Adrenal gland (tissue), 12 donors: Measurements from ENCODE around the gene OR2M7. TPM values are rescaled to one million over a fixed set of nuclear protein-coding genes. Genes with fewer than 3 reads are reported as not detected.

Experiments
- DNase-seq, 7 donors: peaks; one replicate each; pipeline ENCODE4 v3.0.0-alpha.2; 2019 to 2020
- H3K27ac ChIP-seq, 5 donors: fragments of 200-600 bp; sonication (generic) in 4 of 5; 1 replicate in 3 of 5; 2 replicates in 2 of 5; pipeline versions ENCODE4 v1.5.1 to v1.8.0; 2016 to 2020; ENCODE audit warnings: mild to moderate bottlenecking in 1 of 5
- H3K27me3 ChIP-seq: fragments of 200-600 bp; 2 replicates; pipeline ENCODE4 v1.8.0; 2021
- H3K36me3 ChIP-seq, 2 donors: fragments of 200-600 bp; replicated peaks in 1 of 2; 1 replicate in 1 of 2; 2 replicates in 1 of 2; pipeline versions ENCODE4 v1.5.1 to v1.8.0; 2018 to 2022
- H3K4me1 ChIP-seq, 2 donors: fragments of 200-600 bp; replicated peaks in 1 of 2; 1 replicate in 1 of 2; 2 replicates in 1 of 2; pipeline versions ENCODE4 v1.5.1 to v1.8.0; 2018 to 2021
- H3K4me3 ChIP-seq, 4 donors: fragments of 200-600 bp; sonication (generic) in 3 of 4; one replicate each; pipeline ENCODE4 v1.5.1; 2016 to 2018
- H3K9me3 ChIP-seq, 3 donors: fragments of 200-600 bp; sonication (generic) in 1 of 3; replicated peaks in 1 of 3; 1 replicate in 2 of 3; 2 replicates in 1 of 3; pipeline versions ENCODE4 v1.5.1 to v1.8.0; 2016 to 2021
- CTCF ChIP-seq, 6 experiments: fragments of 450-650 bp in 4 of 6; fragments of 200-600 bp in 2 of 6; sonication (generic) in 1 of 6; IDR thresholded peaks; 1 replicate in 5 of 6; 2 replicates in 1 of 6; pipeline versions ENCODE4 v1.5.1 to v1.8.0; 2016 to 2021; ENCODE audit warnings: antibody characterized with exemption in 6 of 6, mild to moderate bottlenecking in 2 of 6, moderate library complexity in 1 of 6
- POLR2A ChIP-seq, 2 donors: fragments of 450-650 bp; IDR thresholded peaks; one replicate each; pipeline ENCODE4 v1.6.1; 2017; ENCODE audit warnings: antibody characterized with exemption in 2 of 2, mild to moderate bottlenecking in 2 of 2, moderate library complexity in 1 of 2
- WGBS, 4 donors: extraction: QIAGEN DNeasy Blood & Tissue Kit in 2 of 4; methylation state at CpG; one replicate each; pipeline versions ENCODE4 v1.1.5 to v1.1.7; 2013 to 2017; 5-methylcytosine and 5-hydroxymethylcytosine counted together
- intact Hi-C, 2 donors: fragments of 100-400 bp; cut with DNase I; formaldehyde crosslinking; loops; one replicate each; pipeline versions ENCODE4 v1.14.1 to v1.15.0; 2022 to 2023
- polyA plus RNA-seq, 3 donors: library from polyadenylated mRNA; stranded (reverse); fragments of 200-250 nt in 2 of 3; fragments of 350-450 nt in 1 of 3; fragmentation: Illumina TruSeq in 1 of 3; extraction: RNeasy Lipid Tissue Mini Kit (QIAGEN cat#74804) in 1 of 3; gene quantifications; one replicate each; pipeline ENCODE4 v1.2.3, GENCODE V29; 2013 to 2014
- total RNA-seq, 9 donors: library from RNA; depleted of rRNA in 4 of 9; stranded (reverse); fragments of >200 nt in 4 of 9; fragments of 120-200 nt in 1 of 9; fragmentation: NEBNext Ultra II Directional in 1 of 9; extraction: Animal tissue kit (Norgen Biotek cat#: 25700) in 1 of 9; gene quantifications; one replicate each; pipeline versions ENCODE4 v1.1.0 to v1.2.4, GENCODE V29; 2013 to 2023
- donor health status: healthy with polysubstance abuse.
- donor health status: Bipolar disorder and iron deficiency.
- donor health status: DM: yes; HTN: yes; CAD: no.
- donor health status: DM: no; HTN: no; CAD: no.
- donor health status: DM: no; HTN: no; CAD: no.
- donor health status: DM: yes; HTN: yes; CAD: no.

The OR2M7 gene
- total and polyA plus RNA-seq, 12 donors: not detected

GRCh38 chr1:248288391-248288790 is 36.0 kb downstream of the OR2M7 start:
- Histone ChIP-seq H3K27me3 (no peaks in the 10 kb centered on the region), H3K27ac (no peak overlapping the region), H3K36me3 (no peaks in the 10 kb centered on the region), H3K4me3 (no peak overlapping the region), H3K4me1 (no peaks in the 10 kb centered on the region), H3K9me3 (no peaks in the 10 kb centered on the region)
- WGBS, 4 donors: 40 to 45% (median 42%) methylated on average over 6 of the region's 6 CpGs
- no peak for DNase-seq
- TF ChIP-seq CTCF (IDR thresholded peaks at IDR 0.05) (no peak), POLR2A (IDR thresholded peaks at IDR 0.05) (no peak)
- intact Hi-C loops: no loop called here

- Histone ChIP-seq H3K27me3 (no peaks in the 10 kb centered on the region), H3K9me3 (no peaks in the 10 kb centered on the region), H3K36me3 (no peaks in the 10 kb centered on the region), H3K4me3 (no peak within 1 kb of the TSS), H3K4me1 (no peaks in the 10 kb centered on the region), H3K27ac (no peak within 1 kb of the TSS)
- WGBS, 4 donors: 24 to 48% (median 36%) methylated on average over 1 of the region's 1 CpG
- intact Hi-C loops: no loop called here
- DNase-seq: no peak
- TF ChIP-seq CTCF (IDR thresholded peaks at IDR 0.05) (no peak), POLR2A (IDR thresholded peaks at IDR 0.05) (no peak)
Measured at GRCh38 chr1:248277876-248278275, 46.5 kb downstream of the OR2M7 start, which contains the start of gene OR2T33. TSS of gene OR2T33 (minus strand) at chr1:248277976. CDS start at chr1:248273814, 4,162 bp downstream.

Other genes with a start within 250 kb of the OR2M7 start
- 1 to 10 TPM in 1 of 9 donors, under 1 TPM in 3, not detected in 5; 0.14 to 1.3 (median 0.37) TPM for gene OR2L13, start 229.4 kb downstream of the OR2M7 start, total RNA-seq
- under 1 TPM; 0.07 to 0.46 (median 0.16) TPM for gene OR2L13, start 229.4 kb downstream of the OR2M7 start, polyA plus RNA-seq
- gene OR2M5, start 179.4 kb downstream of the OR2M7 start, total RNA-seq: not detected
- not detected for gene OR2M5, start 179.4 kb downstream of the OR2M7 start, polyA plus RNA-seq
- under 1 TPM in 1 of 9 donors, not detected in 8; 0.98 TPM for gene OR2M2, start 149.7 kb downstream of the OR2M7 start, total RNA-seq
- not detected for gene OR2M2, start 149.7 kb downstream of the OR2M7 start, polyA plus RNA-seq
- under 1 TPM in 2 of 9 donors, not detected in 7; 0.03 to 0.04 TPM for gene OR2M3, start 127.3 kb downstream of the OR2M7 start, total RNA-seq
- gene OR2M3, start 127.3 kb downstream of the OR2M7 start, polyA plus RNA-seq: not detected
- gene OR2M4, start 93.2 kb downstream of the OR2M7 start, total RNA-seq: not detected
- not detected for gene OR2M4, start 93.2 kb downstream of the OR2M7 start, polyA plus RNA-seq
- gene OR2T33, start 46.6 kb downstream of the OR2M7 start, total RNA-seq: not detected
- not detected for gene OR2T33, start 46.6 kb downstream of the OR2M7 start, polyA plus RNA-seq
- gene OR2T12, start 21.1 kb downstream of the OR2M7 start, total RNA-seq: not detected
- not detected for gene OR2T12, start 21.1 kb downstream of the OR2M7 start, polyA plus RNA-seq
- not detected for gene OR14C36, start 24.2 kb upstream of the OR2M7 start, total RNA-seq
- gene OR14C36, start 24.2 kb upstream of the OR2M7 start, polyA plus RNA-seq: not detected
- gene OR2T4, start 37.1 kb upstream of the OR2M7 start, total RNA-seq: not detected
- not detected for gene OR2T4, start 37.1 kb upstream of the OR2M7 start, polyA plus RNA-seq
- not detected for gene OR2T6, start 51.2 kb upstream of the OR2M7 start, total RNA-seq
- gene OR2T6, start 51.2 kb upstream of the OR2M7 start, polyA plus RNA-seq: not detected
- gene OR2T1, start 78.5 kb upstream of the OR2M7 start, total RNA-seq: not detected
- gene OR2T1, start 78.5 kb upstream of the OR2M7 start, polyA plus RNA-seq: not detected
- not detected for gene OR2T2, start 121.1 kb upstream of the OR2M7 start, total RNA-seq
- gene OR2T2, start 121.1 kb upstream of the OR2M7 start, polyA plus RNA-seq: not detected
- not detected for gene OR2T3, start 148.8 kb upstream of the OR2M7 start, total RNA-seq
- gene OR2T3, start 148.8 kb upstream of the OR2M7 start, polyA plus RNA-seq: not detected
- gene OR2T5, start 164.0 kb upstream of the OR2M7 start, total RNA-seq: not detected
- gene OR2T5, start 164.0 kb upstream of the OR2M7 start, polyA plus RNA-seq: not detected
- gene OR2G6, start 183.5 kb upstream of the OR2M7 start, total RNA-seq: not detected
- gene OR2G6, start 183.5 kb upstream of the OR2M7 start, polyA plus RNA-seq: not detected
- gene OR2T29, start 238.2 kb upstream of the OR2M7 start, total RNA-seq: not detected
- gene OR2T29, start 238.2 kb upstream of the OR2M7 start, polyA plus RNA-seq: not detected